ENCODE results near the gene KAT6B.
"Not testable (repeated sequence)": the region's sequence is repeated elsewhere in the genome, so short reads cannot be mapped to it uniquely, and the experiment has no call there.

GRCh38 chr10:74781870-74782269 is 44.5 kb upstream of the KAT6B start:
- not testable (repeated sequence) for TF ChIP-seq CTCF (IDR thresholded peaks at IDR 0.05; ENCODE audit: poor library complexity, severe bottlenecking); TAF1 (IDR thresholded peaks at IDR 0.05; ENCODE audit: low read depth); EP300 (conservative IDR thresholded peaks at IDR 0.05; ENCODE audit: poor library complexity, severe bottlenecking); REST (IDR thresholded peaks at IDR 0.05; ENCODE audit: borderline replicate concordance); EZH2 (IDR thresholded peaks at IDR 0.05; ENCODE audit: borderline replicate concordance, insufficient read depth, low read length, poor library complexity, severe bottlenecking); SMC3 (conservative IDR thresholded peaks at IDR 0.05; ENCODE audit: poor library complexity); MXI1 (conservative IDR thresholded peaks at IDR 0.05; ENCODE audit: poor library complexity, severe bottlenecking); RAD21 (conservative IDR thresholded peaks at IDR 0.05)
